HG02852 (cell line): ENCODE measurements around the gene DEPDC7.
"Not testable (repeated sequence)": the region's sequence is repeated elsewhere in the genome, so short reads cannot be mapped to it uniquely, and the experiment has no call there.

ENCODE experiments used
- ATAC-seq: cut with Tn5 transposase; IDR thresholded peaks from one replicate; pipeline ENCODE4 v1.9.1; 2021; ENCODE audit warnings: mild to moderate bottlenecking, moderate library complexity; ENCODE audit not compliant: unreplicated experiment

Gene DEPDC7

DNA sequence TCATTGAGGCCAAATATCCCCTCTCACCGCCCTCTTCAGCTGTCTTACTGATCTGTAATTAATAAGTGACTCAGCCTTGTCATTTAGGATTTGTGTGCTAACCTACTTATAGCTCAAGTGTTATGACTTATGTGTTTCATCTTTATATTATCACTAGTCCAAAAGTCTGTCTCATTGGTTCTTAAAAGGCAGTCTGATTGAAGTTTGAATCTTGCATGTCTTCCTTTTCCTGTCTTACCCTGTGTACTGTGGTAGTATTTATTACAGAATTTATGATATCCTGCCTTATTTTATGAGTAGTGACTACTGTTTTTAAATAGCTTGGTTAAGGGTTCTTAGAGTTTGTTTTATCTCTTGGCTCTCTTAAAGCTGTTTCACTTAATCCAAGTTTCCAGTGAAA is 6.3 kb downstream of the DEPDC7 start:
- ATAC-seq: no peak

DNA sequence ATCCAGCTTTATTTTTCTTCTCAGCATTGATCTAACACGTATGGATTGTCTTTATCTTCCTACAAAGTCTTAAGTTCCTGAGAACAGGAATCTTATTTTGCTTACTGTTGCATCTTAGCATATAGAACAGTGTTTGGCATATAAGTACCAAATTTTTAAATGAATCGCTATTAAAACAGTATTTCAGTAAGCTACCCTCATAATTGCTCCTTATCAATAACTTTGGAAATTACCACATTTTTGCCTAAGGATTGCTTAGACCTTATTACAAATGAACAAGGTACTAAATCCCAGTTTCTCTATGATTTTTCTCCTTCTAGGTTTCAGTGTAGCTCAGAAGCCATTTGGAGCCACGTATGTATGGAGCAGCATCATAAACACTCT is 9.7 kb downstream of the DEPDC7 start:
- ATAC-seq: no peak

DNA sequence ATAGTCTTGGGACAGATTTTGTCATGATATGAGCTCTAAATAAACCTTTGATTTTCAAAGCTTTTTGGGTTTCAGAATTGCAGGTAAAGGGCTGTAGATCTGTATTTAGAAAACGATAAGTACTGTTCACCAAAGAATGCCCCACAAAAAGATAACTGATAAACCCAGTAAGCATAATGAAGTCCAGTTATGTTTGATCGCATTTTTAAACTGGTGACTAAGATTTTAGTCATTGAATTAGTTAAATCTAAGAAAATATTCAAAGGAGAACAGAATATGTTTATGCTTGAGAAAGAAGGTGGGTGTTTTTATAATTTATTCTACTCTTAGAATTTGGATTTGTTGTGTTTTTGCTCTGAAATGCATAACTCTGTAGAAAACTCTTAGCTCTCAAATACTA is 11.6 kb downstream of the DEPDC7 start:
- ATAC-seq: no peak

DNA sequence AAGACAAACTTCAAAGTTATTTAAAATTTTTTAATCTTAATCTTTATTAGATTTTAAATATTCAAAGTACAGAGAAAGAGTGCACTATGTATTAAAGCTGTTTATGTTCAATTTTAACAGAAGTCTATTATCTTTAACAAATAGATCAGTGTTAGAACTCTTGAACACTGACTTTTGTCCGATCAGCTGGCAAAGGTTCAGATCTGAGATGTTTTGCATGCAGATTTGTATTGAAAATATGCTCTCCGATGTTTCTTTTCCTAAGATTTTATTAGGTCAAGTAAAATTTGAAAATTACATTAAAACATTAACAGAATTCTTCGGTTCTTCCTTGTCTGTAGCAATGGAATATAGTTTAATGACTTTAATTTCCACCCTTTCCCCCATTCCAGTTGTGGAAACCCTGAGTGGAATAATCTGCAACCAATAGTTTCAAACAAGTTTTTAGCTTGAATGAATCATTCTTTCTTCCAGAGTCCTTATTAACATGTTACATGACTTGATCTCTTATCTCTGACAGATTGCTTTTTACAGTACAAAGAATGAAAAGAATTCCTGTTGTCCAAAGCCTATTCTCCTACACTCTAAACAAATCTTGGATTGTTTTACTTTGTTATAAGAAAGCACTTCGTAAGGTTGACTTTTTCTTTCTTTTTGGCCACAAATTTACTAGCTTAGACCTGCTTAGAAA is 12.3 kb downstream of the DEPDC7 start:
- ATAC-seq: no peak

DNA sequence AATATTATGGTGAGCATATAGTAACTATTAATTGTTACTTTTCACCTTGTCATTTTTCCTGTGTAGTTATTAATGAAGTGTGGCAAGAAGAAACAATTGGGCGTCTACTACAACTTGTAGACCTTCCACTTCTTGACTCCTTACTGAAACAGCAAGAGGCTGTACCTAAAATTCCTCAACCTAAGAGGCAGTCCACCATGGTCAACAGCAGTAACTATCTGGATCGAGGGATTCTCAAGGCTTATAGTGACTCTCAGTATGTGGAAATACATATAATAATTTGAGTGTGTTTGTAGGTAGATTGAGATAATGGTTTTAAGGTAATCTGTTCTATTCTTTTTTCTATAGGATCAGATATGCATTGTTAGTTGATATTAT is 12.8 kb downstream of the DEPDC7 start:
- no peak for ATAC-seq

DNA sequence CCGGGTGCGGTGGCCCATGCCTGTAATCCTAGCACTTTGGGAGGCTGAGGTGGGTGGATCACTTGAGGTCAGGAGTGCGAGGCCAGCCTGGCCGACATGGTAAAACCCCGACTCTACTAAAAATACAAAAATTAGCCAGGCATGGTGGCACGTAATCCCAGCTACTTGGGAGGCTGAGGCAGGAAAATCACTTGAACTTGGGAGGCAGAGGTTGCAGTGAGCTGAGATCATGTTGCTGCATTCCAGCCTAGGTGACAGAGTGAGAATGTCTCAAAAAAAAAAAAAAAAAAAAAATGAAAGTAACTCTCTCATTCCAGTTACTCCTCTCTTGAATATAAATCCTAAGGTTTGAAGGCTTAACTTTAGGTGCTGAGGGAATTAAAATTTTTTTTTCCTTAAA is 13.5 kb downstream of the DEPDC7 start:
- ATAC-seq: not testable (repeated sequence)

DNA sequence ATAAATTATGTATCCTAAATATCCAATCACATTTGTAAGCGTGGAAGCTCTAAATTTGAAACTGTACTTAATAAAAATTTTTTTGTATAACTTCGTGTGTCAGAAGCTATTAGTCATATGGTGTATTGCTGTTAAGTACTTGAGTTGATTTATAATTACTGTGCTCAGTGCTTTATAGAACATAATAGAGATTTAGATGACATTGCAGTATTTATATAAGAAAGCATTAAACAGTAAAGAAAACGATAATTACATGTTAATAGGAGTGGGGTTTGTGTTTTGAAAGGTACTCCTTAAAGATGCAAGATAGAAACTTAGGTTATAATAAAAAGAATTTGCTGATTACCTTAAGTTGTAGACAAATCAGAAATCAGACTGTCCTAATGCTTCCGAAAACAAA is 17.8 kb downstream of the DEPDC7 start:
- no peak for ATAC-seq

DNA sequence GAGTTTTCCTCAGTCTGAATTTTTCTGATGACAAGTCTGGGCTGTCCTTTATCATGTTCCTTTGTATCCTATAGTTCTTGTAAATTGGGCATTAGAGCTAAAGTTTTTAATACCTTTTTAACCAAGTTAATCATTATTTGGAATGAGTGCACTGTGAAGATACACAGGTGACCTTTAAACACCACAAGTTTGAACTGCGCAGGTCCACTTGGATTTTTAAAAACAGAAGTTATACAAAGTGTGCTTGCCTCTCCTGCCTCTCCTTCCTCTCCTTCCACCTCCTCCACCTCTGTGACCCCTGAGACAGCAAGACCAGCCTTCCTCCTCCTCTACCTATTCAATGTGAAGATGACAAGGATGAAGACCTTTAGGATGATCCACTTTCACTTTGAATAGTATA is 19.3 kb downstream of the DEPDC7 start:
- ATAC-seq: no peak

DNA sequence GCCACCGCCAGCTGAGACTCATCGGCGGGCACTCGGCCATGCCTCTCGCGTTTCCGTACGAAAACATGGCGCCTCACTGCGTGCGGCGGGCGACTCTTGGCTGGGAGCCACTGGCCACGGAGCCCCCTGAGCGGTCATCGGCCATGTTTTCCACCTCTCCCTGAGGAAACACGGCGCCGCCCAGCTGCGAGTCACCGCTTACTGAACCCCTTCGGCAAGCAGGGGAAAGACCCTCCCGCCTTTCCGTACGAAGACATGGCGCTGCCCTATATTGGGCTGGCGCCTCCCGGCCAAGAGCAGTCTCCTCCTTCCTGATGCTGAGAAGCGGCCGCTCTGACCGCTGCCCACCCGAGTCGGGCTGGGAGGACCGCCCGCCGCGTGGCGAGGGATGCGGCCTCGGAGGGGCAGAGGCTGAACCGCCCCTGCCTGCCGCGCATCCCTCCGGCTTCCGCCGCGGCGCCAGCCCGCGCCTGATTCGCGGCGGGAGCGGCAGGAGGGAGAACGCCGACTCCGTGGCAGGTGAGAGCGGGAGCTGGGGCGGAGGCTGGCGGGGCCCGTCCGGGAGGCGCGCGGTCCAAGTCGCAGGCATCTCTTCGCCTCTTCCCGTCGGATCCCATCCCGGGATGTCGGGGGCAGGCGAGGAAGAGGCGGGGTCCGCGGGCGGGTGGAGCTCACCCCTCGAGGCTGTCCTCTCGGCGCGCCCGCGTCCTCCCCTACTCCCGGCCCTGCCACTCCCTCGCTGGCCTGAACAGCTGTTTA is 23.8 kb downstream of the DEPDC7 start, which contains the start of gene TCP11L1:
TSS of gene TCP11L1 (plus strand) at position 299 of the 759 bp plus-strand sequence. CDS start 4,202 bp downstream, outside the sequence.
- peak; percentile 80 for ATAC-seq

DNA sequence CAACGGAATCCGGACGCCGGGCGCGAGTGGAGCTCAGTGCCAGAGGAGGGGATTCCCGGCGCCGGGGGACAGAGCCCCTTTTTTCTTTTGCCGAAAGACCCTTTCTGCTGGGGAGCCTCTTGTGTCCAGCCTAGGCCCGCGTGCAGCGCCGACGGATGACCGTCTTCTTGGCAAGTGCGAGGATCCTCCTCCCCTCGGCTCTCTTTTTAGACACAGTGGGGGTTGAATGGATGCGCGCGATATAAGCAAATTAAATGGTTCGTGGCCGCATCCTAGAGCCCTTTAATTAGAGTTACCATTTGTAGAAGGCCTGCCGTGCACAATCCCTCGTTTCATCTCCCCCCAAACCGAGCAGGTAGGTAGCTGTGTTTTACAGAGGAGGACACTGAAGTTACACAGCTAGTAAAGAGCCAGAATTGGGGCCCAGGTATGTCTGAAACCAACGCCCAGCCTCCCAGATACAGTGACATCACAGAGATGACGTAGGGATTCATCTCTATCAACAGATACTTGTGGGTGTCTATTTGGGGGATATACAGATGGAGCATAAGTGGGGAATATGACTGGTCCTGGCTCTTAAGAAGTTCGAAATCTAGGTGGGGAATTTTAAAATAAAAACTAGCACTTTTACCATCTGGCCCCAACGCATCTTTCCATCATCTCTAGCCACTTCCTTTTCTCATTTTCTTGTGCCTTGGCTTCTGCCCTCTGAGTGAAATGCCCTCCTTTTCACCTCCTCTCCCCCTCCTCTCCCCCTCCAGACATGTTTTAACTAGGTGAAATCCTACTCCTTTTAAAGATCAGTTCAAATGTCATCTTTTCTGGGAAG is 24.6 kb downstream of the DEPDC7 start:
- ATAC-seq: peak; percentile 21

DNA sequence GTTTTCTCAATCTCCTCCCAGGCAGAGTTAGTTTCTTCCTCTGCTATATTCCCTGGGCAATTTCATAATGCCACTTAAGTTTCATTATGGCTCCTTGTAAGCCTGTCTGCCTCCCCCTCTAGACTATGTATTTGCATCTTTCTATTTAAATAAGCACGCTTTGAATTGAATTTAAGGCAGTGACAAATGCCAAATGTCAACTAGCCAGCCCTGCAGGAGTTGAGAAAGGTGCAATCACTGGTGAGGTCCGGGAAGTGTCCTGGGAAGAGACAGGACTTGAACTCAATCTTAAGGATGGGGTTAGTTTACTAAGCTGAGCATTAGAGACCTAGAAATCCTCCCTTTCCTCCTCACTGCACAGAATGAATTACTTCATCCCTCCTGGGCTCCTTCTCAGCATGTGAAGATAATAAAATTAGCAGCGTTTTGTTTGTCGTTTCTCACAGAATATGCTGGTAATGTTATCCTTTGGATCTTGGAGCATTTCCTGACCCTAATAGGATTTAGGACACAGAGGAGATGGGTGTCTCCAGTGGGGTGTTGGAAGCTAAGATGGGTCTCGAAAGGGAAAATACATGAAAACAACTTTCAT is 25.3 kb downstream of the DEPDC7 start:
- ATAC-seq: no peak

DNA sequence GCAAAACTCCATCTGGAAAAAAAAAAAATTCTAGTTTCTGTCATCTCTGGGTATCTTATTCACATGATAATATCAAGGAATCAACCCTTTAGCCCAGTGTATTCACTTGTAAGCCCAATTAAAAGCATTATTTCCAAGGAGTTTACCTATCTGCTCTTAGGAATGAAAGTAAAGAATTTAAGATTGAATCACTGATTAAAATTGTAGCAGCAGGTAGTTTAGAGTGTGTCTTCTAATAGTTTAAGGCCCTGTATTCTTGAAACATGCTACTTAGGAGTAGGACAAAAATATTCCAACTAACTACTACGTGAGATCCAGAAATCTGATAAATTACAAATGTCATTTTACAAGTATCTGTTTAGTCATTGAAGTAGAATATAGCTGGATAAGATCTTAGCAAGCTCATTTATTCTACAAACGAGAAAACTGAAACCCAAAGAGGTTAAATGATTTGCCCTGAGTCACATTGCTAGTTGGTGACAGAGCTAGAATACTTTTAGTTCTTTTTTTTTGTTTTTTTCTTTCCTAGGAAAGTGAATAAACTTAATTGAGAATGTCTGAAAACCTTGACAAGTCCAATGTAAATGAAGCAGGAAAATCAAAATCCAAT is 27.6 kb downstream of the DEPDC7 start:
- ATAC-seq: no peak

DNA sequence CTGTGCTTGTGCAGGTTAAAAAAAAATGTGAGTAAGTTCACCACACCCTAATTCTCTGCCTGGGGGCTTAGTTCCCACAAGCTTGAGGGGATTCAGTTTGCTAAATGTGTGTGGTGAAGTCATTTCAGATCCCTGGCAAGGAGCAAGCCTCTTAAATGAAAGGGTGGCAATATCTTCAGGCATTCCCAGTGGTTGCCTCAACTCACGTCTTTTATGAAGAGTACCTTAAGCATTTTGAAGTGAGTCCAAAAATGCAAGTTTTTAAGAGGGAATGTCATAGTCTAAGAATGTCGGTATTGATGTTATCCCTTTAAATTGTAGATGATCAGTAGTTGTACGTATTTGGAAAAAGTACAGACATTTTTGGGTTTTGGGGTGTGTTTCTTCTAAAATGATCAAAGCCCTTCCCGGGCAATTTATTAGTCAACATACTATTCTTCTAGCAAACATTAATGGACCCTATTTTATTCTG is 28.6 kb downstream of the DEPDC7 start:
- no peak for ATAC-seq

DNA sequence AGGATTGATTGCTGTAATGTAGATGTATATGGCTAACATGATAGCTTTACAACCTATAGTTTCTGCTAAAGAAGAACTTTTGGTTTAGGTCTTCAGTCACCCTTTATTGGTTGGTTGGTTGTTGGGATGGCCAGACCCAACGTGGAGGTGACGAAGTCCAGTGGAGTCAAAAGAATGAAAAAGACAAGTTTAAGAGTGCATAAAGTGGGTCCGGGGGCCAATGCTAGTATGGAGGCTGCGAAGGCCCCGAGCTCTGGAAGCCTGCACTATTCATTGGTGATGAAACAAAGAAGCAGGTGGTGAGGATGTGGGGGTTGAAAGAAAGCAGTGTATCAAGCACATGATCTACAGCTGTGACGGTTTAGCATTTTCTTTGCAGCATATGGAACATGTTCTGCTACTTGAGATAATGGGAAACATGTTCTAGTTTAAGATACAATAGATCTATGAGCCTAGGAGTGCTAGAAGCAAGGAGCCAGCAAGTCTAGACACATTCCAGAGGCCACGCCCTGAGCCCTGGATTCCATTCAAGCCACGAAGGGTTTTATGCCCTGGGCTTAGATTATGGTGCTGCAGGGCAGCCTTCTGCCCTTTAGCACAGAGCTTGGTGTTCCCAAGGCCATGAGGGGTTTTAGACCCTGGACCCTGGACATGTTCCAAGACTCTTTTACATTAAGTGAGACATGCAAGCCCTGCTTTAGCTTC is 30.0 kb downstream of the DEPDC7 start:
- no peak for ATAC-seq

DNA sequence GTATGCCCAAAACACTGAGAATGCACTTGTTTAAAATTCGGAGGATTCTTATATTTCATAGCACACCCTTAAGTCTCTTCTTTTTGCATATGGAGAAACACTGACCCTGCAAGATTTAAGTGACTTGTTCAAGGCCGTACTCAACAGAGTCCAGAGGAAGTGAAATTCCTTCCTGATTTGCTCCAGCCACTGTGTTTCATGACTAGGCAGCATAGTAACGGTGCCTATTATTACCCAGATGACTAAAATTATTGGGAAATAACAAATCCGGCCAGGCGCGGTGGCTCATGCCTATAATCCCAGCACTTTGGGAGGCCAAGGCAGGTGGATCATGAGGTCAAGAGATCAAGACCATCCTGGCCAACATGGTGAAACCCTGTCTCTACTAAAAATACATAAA is 33.0 kb downstream of the DEPDC7 start:
- not testable (repeated sequence) for ATAC-seq

DNA sequence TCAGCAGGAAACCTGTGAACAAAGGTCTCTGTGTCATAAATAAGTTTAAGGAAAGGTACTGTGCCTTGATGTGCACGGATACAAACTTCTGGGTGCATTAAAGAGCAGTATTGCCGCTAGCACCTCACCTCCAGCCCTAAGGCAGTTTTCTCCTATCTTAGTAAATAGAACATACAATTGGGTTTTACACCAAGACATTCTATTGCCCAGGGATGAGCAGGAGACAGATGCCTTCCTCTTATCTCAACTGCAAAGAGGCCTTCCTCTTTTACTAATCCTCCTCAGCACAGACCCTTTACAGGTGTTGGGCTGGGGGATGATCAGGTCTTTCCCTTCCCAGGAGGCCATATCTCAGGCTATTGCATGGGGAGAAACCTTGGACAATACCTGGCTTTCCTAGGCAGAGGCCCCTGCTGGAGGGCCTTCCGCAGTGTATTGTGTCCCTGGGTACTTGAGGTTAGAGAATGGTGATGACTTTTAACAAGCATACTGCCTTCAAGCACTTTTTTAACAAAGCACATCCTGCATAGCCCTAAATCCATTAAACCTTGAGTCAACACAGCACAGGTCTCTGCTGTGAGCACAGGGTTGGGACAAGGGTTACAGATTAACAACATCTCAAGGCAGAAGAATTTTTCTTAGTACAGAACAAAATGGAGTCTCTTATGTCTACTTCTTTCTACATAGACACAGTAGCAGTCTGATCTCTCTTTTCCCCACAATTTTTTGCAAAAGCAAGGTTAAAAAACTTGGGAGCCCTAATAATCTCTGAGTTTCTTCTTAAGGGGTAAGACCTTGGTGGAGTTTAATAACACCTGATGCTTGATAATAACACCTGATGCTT is 34.1 kb downstream of the DEPDC7 start:
- not testable (repeated sequence) for ATAC-seq

DNA sequence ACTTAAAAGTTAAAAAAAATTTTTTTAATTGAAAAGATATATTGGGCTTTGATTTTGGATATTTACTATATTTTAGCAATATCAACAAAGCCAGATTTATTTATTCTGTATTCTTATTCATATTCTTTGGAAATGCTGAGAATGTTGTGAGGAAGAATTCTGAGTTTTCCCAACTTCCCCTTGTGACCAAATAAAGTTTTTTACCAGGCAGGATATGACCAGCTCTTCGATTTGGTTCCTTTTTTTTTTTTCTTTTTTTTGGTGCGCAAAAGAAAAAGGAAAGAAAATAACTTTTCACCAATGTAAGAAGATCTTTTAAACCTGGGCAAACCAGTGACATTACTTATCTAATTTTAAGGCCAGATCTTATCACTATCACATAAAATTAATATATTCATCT is 36.6 kb downstream of the DEPDC7 start:
- no peak for ATAC-seq

DNA sequence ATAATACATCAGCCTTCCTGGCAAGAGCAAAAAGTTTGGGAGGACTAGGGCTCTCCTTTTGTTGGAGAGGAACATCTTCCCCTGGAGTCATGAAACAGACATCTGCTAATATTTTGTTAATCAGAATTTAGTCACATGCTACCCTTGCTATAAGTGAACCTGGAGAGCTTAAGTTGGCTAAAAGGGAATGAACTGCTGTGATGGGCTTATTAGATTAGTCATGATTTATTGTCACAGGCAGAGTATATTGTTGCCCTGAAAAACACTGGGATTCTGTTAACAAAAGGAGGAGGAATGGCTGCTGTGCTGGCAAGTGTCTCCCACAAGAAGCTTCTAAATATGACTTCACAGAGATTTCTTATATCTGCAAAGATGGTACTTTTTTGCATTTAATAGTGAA is 39.7 kb downstream of the DEPDC7 start:
- no peak for ATAC-seq

DNA sequence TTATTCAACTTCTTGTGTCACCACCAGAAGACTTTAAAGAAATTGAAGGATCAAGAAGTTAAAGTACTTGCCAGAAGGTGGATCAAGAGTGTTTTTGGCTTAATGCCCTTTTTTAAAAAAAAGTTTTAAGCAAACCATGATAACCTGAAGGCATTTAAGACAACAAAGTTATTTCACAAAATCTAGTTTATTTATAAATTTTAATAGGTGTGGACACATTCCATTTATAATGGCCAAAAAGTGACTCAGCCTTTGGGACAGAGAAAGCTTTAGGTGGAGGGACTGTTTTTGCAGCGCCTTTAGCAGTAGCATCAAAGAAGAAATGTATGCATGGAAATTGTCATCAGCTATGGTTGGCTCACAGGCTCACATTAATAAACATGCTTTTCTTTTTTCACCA is 41.6 kb downstream of the DEPDC7 start:
- no peak for ATAC-seq
